Mesothelial cell of epicardium (in vitro differentiated cells): ENCODE measurements around the gene EPG5. TPM values are rescaled to one million over a fixed set of nuclear protein-coding genes. Genes with fewer than 3 reads are reported as not detected.

ENCODE experiments used
- DNase-seq, 2 experiments: peaks; one replicate each; pipeline ENCODE4 v3.0.0; 2021; ENCODE audit warnings: low spot score in 2 of 2; ENCODE audit not compliant: unreplicated experiment in 2 of 2
- H3K27ac Mint-ChIP-seq: 2 replicates; pipeline ENCODE4 v1.8.0; 2021; ENCODE audit warnings: mixed read lengths
- H3K27me3 Mint-ChIP-seq: 2 replicates; pipeline ENCODE4 v1.8.0; 2021; ENCODE audit warnings: low read depth, mixed read lengths
- H3K36me3 Mint-ChIP-seq: 2 replicates; pipeline ENCODE4 v1.8.0; 2021; ENCODE audit warnings: mixed read lengths
- H3K4me1 Mint-ChIP-seq: 2 replicates; pipeline ENCODE4 v1.8.0; 2021; ENCODE audit warnings: mixed read lengths
- H3K4me3 Mint-ChIP-seq: 2 replicates; pipeline ENCODE4 v1.8.0; 2021; ENCODE audit warnings: mild to moderate bottlenecking, moderate library complexity, mixed read lengths
- H3K9me3 Mint-ChIP-seq: 2 replicates; pipeline ENCODE4 v1.8.0; 2021; ENCODE audit warnings: mixed read lengths
- CTCF ChIP-seq: fragments of 200-600 bp; sonication (generic); IDR thresholded peaks from one replicate; pipeline ENCODE4 v1.5.0; 2021; ENCODE audit warnings: antibody characterized with exemption; ENCODE audit not compliant: unreplicated experiment
- total RNA-seq: library from RNA; stranded (reverse); gene quantifications from 3 replicates; pipeline ENCODE4 v1.2.1, GENCODE V29; 2021

The EPG5 gene
- total RNA-seq = 36.1 to 41.6 TPM (median 39.3 TPM) in 3 replicates

- Mint-ChIP-seq H3K9me3 (no peaks in the 10 kb centered on the region), H3K27ac (peak within 1 kb of the TSS; percentile 97), H3K4me3 (peak within 1 kb of the TSS; percentile 97), H3K27me3 (no peaks in the 10 kb centered on the region), H3K4me1 (peaks cover 16% of the 10 kb centered on the region), H3K36me3 (peaks cover 8% of the 10 kb centered on the region)
- no peak for TF ChIP-seq CTCF
- peak; percentile 84 to 91 for DNase-seq
Measured at GRCh38 chr18:45967007-45967706, at the start of gene EPG5. TSS of gene EPG5 (minus strand) at chr18:45967329. CDS start at chr18:45967239, 90 bp downstream.

GRCh38 chr18:46013484-46014189 lies 46.5 kb upstream of the EPG5 start:
- Mint-ChIP-seq H3K4me3 (no peak overlapping the region), H3K4me1 (no peaks in the 10 kb centered on the region), H3K27me3 (no peaks in the 10 kb centered on the region), H3K27ac (no peak overlapping the region), H3K36me3 (peaks cover 11% of the 10 kb centered on the region), H3K9me3 (peaks cover 14% of the 10 kb centered on the region)
- DNase-seq = no peak
- TF ChIP-seq CTCF = no peak

GRCh38 chr18:46010676-46011075 lies 43.5 kb upstream of the EPG5 start:
- Mint-ChIP-seq H3K36me3 (peaks cover 12% of the 10 kb centered on the region), H3K27me3 (no peaks in the 10 kb centered on the region), H3K27ac (no peak overlapping the region), H3K4me3 (no peak overlapping the region), H3K9me3 (no peaks in the 10 kb centered on the region), H3K4me1 (no peaks in the 10 kb centered on the region)
- DNase-seq = no peak
- TF ChIP-seq CTCF = no peak

GRCh38 chr18:46010050-46010449 lies 42.9 kb upstream of the EPG5 start:
- H3K27ac Mint-ChIP-seq = no peak overlapping the region

GRCh38 chr18:46009125-46009840 lies 42.2 kb upstream of the EPG5 start:
- H3K9me3 Mint-ChIP-seq = peaks cover 6% of the 10 kb centered on the region
- H3K27ac Mint-ChIP-seq = no peak overlapping the region
- H3K27me3 Mint-ChIP-seq = no peaks in the 10 kb centered on the region
- no peak for DNase-seq
- H3K4me3 Mint-ChIP-seq = no peak overlapping the region
- H3K36me3 Mint-ChIP-seq = peaks cover 18% of the 10 kb centered on the region
- H3K4me1 Mint-ChIP-seq = no peaks in the 10 kb centered on the region
- TF ChIP-seq CTCF = no peak

More at GRCh38 chr18:46010050-46010449, 42.9 kb upstream of the EPG5 start:
- H3K4me3 Mint-ChIP-seq = no peak overlapping the region
- no peak for TF ChIP-seq CTCF
- no peaks in the 10 kb centered on the region for H3K9me3 Mint-ChIP-seq
- H3K36me3 Mint-ChIP-seq = peaks cover 12% of the 10 kb centered on the region
- no peak for DNase-seq
- no peaks in the 10 kb centered on the region for H3K27me3 Mint-ChIP-seq
- H3K4me1 Mint-ChIP-seq = no peaks in the 10 kb centered on the region
